Measurements from ENCODE around the gene SH3TC1. TPM values are rescaled to one million over a fixed set of nuclear protein-coding genes. Genes with fewer than 3 reads are reported as not detected.

Gene SH3TC1
- total and polyA plus RNA-seq, 10 of the 15 experiments (the other 5 are each of a cell fraction or from before 2014, with no cell fraction given), result 0.19 to 47.0 (median 18.4) TPM

Other genes with a start within 250 kb of the SH3TC1 start
- not detected in 2 replicates for gene ABLIM2, start 40.5 kb upstream of the SH3TC1 start, total RNA-seq (2014; rRNA removed)
- not detected in 2 replicates for gene ABLIM2, start 40.5 kb upstream of the SH3TC1 start, total RNA-seq (2014; rRNA removed; fragmentation: Illumina TruSeq; extraction: Trizol)
- 0.15 TPM in 1 of 2 replicates, not detected in the other for gene ABLIM2, start 40.5 kb upstream of the SH3TC1 start, total RNA-seq (2021)
- 0.04 and 0.05 TPM in 2 replicates for gene ABLIM2, start 40.5 kb upstream of the SH3TC1 start, polyA plus RNA-seq (2011; rRNA removed)
- gene ABLIM2, start 40.5 kb upstream of the SH3TC1 start, polyA plus RNA-seq (2014; fragmentation: Illumina TruSeq; extraction: Trizol), result 0.33 TPM in 1 of 2 replicates, not detected in the other
- gene ABLIM2, start 40.5 kb upstream of the SH3TC1 start, polyA plus RNA-seq (2014; fragmentation: Nextera tagmentation; extraction: Ambion mirVana), result under 1 TPM in 1 of 2 experiments, not detected in 1; 0.03 TPM
- gene ABLIM2, start 40.5 kb upstream of the SH3TC1 start, polyA plus RNA-seq (2014; rRNA removed), result not detected in 2 replicates
- gene ABLIM2, start 40.5 kb upstream of the SH3TC1 start, polyA plus RNA-seq (2016; fragmentation: Nextera tagmentation; extraction: Ambion mirVana), result not detected
- not detected in 2 replicates for gene HTRA3, start 70.5 kb downstream of the SH3TC1 start, total RNA-seq (2014; rRNA removed)
- not detected in 2 replicates for gene HTRA3, start 70.5 kb downstream of the SH3TC1 start, total RNA-seq (2014; rRNA removed; fragmentation: Illumina TruSeq; extraction: Trizol)
- 0.08 TPM in 1 of 2 replicates, not detected in the other for gene HTRA3, start 70.5 kb downstream of the SH3TC1 start, total RNA-seq (2021)
- gene HTRA3, start 70.5 kb downstream of the SH3TC1 start, polyA plus RNA-seq (2011; rRNA removed), result 0.72 and 1.2 TPM in 2 replicates
- 0.04 TPM in 1 of 2 replicates, not detected in the other for gene HTRA3, start 70.5 kb downstream of the SH3TC1 start, polyA plus RNA-seq (2014; fragmentation: Illumina TruSeq; extraction: Trizol)
- not detected for gene HTRA3, start 70.5 kb downstream of the SH3TC1 start, polyA plus RNA-seq (2014; fragmentation: Nextera tagmentation; extraction: Ambion mirVana)
- not detected in 2 replicates for gene HTRA3, start 70.5 kb downstream of the SH3TC1 start, polyA plus RNA-seq (2014; rRNA removed)
- gene HTRA3, start 70.5 kb downstream of the SH3TC1 start, polyA plus RNA-seq (2016; fragmentation: Nextera tagmentation; extraction: Ambion mirVana), result not detected
- 20.3 and 23.7 TPM in 2 replicates for gene ACOX3, start 241.4 kb downstream of the SH3TC1 start, total RNA-seq (2014; rRNA removed)
- gene ACOX3, start 241.4 kb downstream of the SH3TC1 start, total RNA-seq (2014; rRNA removed; fragmentation: Illumina TruSeq; extraction: Trizol), result 13.0 and 13.3 TPM in 2 replicates
- gene ACOX3, start 241.4 kb downstream of the SH3TC1 start, total RNA-seq (2021), result 23.6 and 26.4 TPM in 2 replicates
- 6.1 and 7.7 TPM in 2 replicates for gene ACOX3, start 241.4 kb downstream of the SH3TC1 start, polyA plus RNA-seq (2011; rRNA removed)
- 14.5 and 19.4 TPM in 2 replicates for gene ACOX3, start 241.4 kb downstream of the SH3TC1 start, polyA plus RNA-seq (2014; fragmentation: Illumina TruSeq; extraction: Trizol)
- gene ACOX3, start 241.4 kb downstream of the SH3TC1 start, polyA plus RNA-seq (2014; fragmentation: Nextera tagmentation; extraction: Ambion mirVana), result 1 to 10 TPM; 2.0 to 2.6 TPM
- 13.1 and 13.6 TPM in 2 replicates for gene ACOX3, start 241.4 kb downstream of the SH3TC1 start, polyA plus RNA-seq (2014; rRNA removed)
- 10 to 100 TPM; 21.5 to 24.5 TPM for gene ACOX3, start 241.4 kb downstream of the SH3TC1 start, polyA plus RNA-seq (2016; fragmentation: Nextera tagmentation; extraction: Ambion mirVana)
- 11.3 and 15.8 TPM in 2 replicates for gene TRMT44, start 241.5 kb downstream of the SH3TC1 start, total RNA-seq (2014; rRNA removed)
- 8.5 and 9.2 TPM in 2 replicates for gene TRMT44, start 241.5 kb downstream of the SH3TC1 start, total RNA-seq (2014; rRNA removed; fragmentation: Illumina TruSeq; extraction: Trizol)
- 16.6 and 18.5 TPM in 2 replicates for gene TRMT44, start 241.5 kb downstream of the SH3TC1 start, total RNA-seq (2021)
- gene TRMT44, start 241.5 kb downstream of the SH3TC1 start, polyA plus RNA-seq (2011; rRNA removed), result 9.2 and 10.0 TPM in 2 replicates
- gene TRMT44, start 241.5 kb downstream of the SH3TC1 start, polyA plus RNA-seq (2014; fragmentation: Illumina TruSeq; extraction: Trizol), result 7.0 and 7.2 TPM in 2 replicates
- 1 to 10 TPM; 1.3 to 2.3 TPM for gene TRMT44, start 241.5 kb downstream of the SH3TC1 start, polyA plus RNA-seq (2014; fragmentation: Nextera tagmentation; extraction: Ambion mirVana)
- 12.8 and 14.1 TPM in 2 replicates for gene TRMT44, start 241.5 kb downstream of the SH3TC1 start, polyA plus RNA-seq (2014; rRNA removed)
- 10 to 100 TPM; 11.1 to 11.5 TPM for gene TRMT44, start 241.5 kb downstream of the SH3TC1 start, polyA plus RNA-seq (2016; fragmentation: Nextera tagmentation; extraction: Ambion mirVana)

Data from GM12878 (cell line).